Measurements from ENCODE around the gene OSGIN1.

The OSGIN1 gene

GRCh38 chr16:83957296-83957855 is 4.3 kb downstream of the OSGIN1 start:
- no peak for DNase-seq (ENCODE audit: low read depth)

- peak; percentile 35 for DNase-seq (ENCODE audit: low read depth)
Observed at GRCh38 chr16:83958137-83958845, 5.3 kb downstream of the OSGIN1 start.

- no peak for DNase-seq (ENCODE audit: low read depth)
Observed at GRCh38 chr16:83958846-83959565, 6.0 kb downstream of the OSGIN1 start.

- no peak for DNase-seq (ENCODE audit: low read depth)
Observed at GRCh38 chr16:83959656-83960434, 6.8 kb downstream of the OSGIN1 start.

- DNase-seq (ENCODE audit: low read depth): no peak
Observed at GRCh38 chr16:83960521-83961249, 7.6 kb downstream of the OSGIN1 start.

- DNase-seq (ENCODE audit: low read depth): no peak
Observed at GRCh38 chr16:83961591-83961990, 8.6 kb downstream of the OSGIN1 start.

- no peak for DNase-seq (ENCODE audit: low read depth)
Observed at GRCh38 chr16:83963277-83964119, 10.5 kb downstream of the OSGIN1 start.

- DNase-seq (ENCODE audit: low read depth): no peak
Observed at GRCh38 chr16:83964684-83965443, 11.8 kb downstream of the OSGIN1 start.

- no peak for DNase-seq (ENCODE audit: low read depth)
Observed at GRCh38 chr16:83965444-83966152, 12.6 kb downstream of the OSGIN1 start.

GRCh38 chr16:83966153-83966696 is 13.2 kb downstream of the OSGIN1 start:
- DNase-seq (ENCODE audit: low read depth): no peak

GRCh38 chr16:83967091-83967490 is 14.1 kb downstream of the OSGIN1 start:
- no peak for DNase-seq (ENCODE audit: low read depth)

- peak; percentile 20 for DNase-seq (ENCODE audit: low read depth)
Observed at GRCh38 chr16:83967838-83968305, 14.8 kb downstream of the OSGIN1 start, which contains the start of gene NECAB2. Gene NECAB2 (plus strand): TSS chr16:83968244. CDS start chr16:83968649, 405 bp downstream.

- no peak for DNase-seq (ENCODE audit: low read depth)
Observed at GRCh38 chr16:83968306-83968851, 15.3 kb downstream of the OSGIN1 start.

- DNase-seq (ENCODE audit: low read depth): no peak
Observed at GRCh38 chr16:83968891-83969649, 16.0 kb downstream of the OSGIN1 start.

GRCh38 chr16:83969771-83970429 is 16.9 kb downstream of the OSGIN1 start:
- no peak for DNase-seq (ENCODE audit: low read depth)

- DNase-seq (ENCODE audit: low read depth): no peak
Observed at GRCh38 chr16:83970430-83970815, 17.4 kb downstream of the OSGIN1 start.
